8988T (cell line): Measurements from ENCODE around the gene CFAP43.
"Not testable (repeated sequence)": the region's sequence is repeated elsewhere in the genome, so short reads cannot be mapped to it uniquely, and the experiment has no call there.

ENCODE experiments used
- DNase-seq: peaks from one replicate; pipeline ENCODE4 v3.0.0; 2011

The CFAP43 gene

GRCh38 chr10:104257235-104257634 lies 25.1 kb upstream of the CFAP43 start:
- no peak for DNase-seq

GRCh38 chr10:104256335-104256961 lies 24.3 kb upstream of the CFAP43 start:
- no peak for DNase-seq

GRCh38 chr10:104255311-104255981 lies 23.3 kb upstream of the CFAP43 start:
- DNase-seq, result peak; percentile 25

- DNase-seq, result peak; percentile 60
Measured at GRCh38 chr10:104254493-104255310, 22.5 kb upstream of the CFAP43 start, which contains the start of gene GSTO1. TSS of gene GSTO1 (plus strand) at chr10:104254892. CDS start at chr10:104254929, 37 bp downstream.

- DNase-seq, result no peak
Measured at GRCh38 chr10:104253606-104254410, 21.6 kb upstream of the CFAP43 start.

- no peak for DNase-seq
Measured at GRCh38 chr10:104253106-104253505, 20.9 kb upstream of the CFAP43 start.

- DNase-seq, result no peak
Measured at GRCh38 chr10:104252368-104252767, 20.2 kb upstream of the CFAP43 start.

- no peak for DNase-seq
Measured at GRCh38 chr10:104251443-104251842, 19.3 kb upstream of the CFAP43 start.

- no peak for DNase-seq
Measured at GRCh38 chr10:104250371-104250770, 18.2 kb upstream of the CFAP43 start.

GRCh38 chr10:104248931-104249330 lies 16.8 kb upstream of the CFAP43 start:
- not testable (repeated sequence) for DNase-seq

- DNase-seq, result no peak
Measured at GRCh38 chr10:104247513-104248146, 15.5 kb upstream of the CFAP43 start.

- DNase-seq, result no peak
Measured at GRCh38 chr10:104246976-104247375, 14.8 kb upstream of the CFAP43 start.

GRCh38 chr10:104245066-104245632 lies 13.0 kb upstream of the CFAP43 start:
- DNase-seq, result no peak

GRCh38 chr10:104243512-104243911 lies 11.3 kb upstream of the CFAP43 start:
- no peak for DNase-seq

GRCh38 chr10:104243009-104243408 lies 10.8 kb upstream of the CFAP43 start:
- not testable (repeated sequence) for DNase-seq

GRCh38 chr10:104242545-104242944 lies 10.4 kb upstream of the CFAP43 start:
- no peak for DNase-seq

GRCh38 chr10:104240078-104240477 lies 7.9 kb upstream of the CFAP43 start:
- no peak for DNase-seq

GRCh38 chr10:104235801-104236200 lies 3.6 kb upstream of the CFAP43 start:
- DNase-seq, result no peak

- no peak for DNase-seq
Measured at GRCh38 chr10:104234934-104235333, 2.8 kb upstream of the CFAP43 start.

GRCh38 chr10:104233817-104234216 lies 1.7 kb upstream of the CFAP43 start:
- DNase-seq, result no peak

GRCh38 chr10:104232613-104233102 lies 494 bp upstream of the CFAP43 start:
- no peak for DNase-seq

GRCh38 chr10:104230490-104230889 lies 1.7 kb downstream of the CFAP43 start:
- DNase-seq, result no peak
